Prostate gland (tissue), 2 donors: ENCODE results near the gene GRB10.

Source experiments
- CTCF ChIP-seq, 4 experiments: fragments of 200-600 bp in 2 of 4; fragments of 450-650 bp in 2 of 4; sonication (generic) in 2 of 4; IDR thresholded peaks; 1 replicate in 3 of 4; 2 replicates in 1 of 4; pipeline ENCODE4 v1.5.1; 2016 to 2019; ENCODE audit warnings: antibody characterized with exemption in 4 of 4, mild to moderate bottlenecking in 2 of 4, moderate library complexity in 2 of 4
- POLR2A ChIP-seq: fragments of 450-650 bp; IDR thresholded peaks from one replicate; pipeline ENCODE4 v1.6.1; 2016; ENCODE audit warnings: antibody characterized with exemption, mild to moderate bottlenecking
- POLR2AphosphoS5 ChIP-seq: sonication (generic); formaldehyde crosslinking; IDR thresholded peaks from one replicate; pipeline ENCODE4 v1.6.1; 2017; ENCODE audit warnings: antibody characterized with exemption

- TF ChIP-seq CTCF (IDR thresholded peaks at IDR 0.05) (no peak), POLR2A (no peak), POLR2AphosphoS5 (no peak)
Measured at GRCh38 chr7:50580057-50580456, 202.6 kb downstream of the GRB10 start.
